TTC549 (cell line): ENCODE data around the gene STOM.
"Not testable (repeated sequence)": the region's sequence is repeated elsewhere in the genome, so short reads cannot be mapped to it uniquely, and the experiment has no call there.

Source experiments
- FAIRE-seq: peaks from 2 replicates; lab custom pipeline; 2012; peaks lifted over from hg19 to GRCh38; lab: Jason Lieb, UNC

The STOM gene

GRCh38 chr9:121369595-121370265, at the start of gene STOM:
Gene STOM, minus strand, starts transcription at chr9:121370250. Its CDS starts 63 bp downstream, at chr9:121370187.
- FAIRE-seq, result no peak

GRCh38 chr9:121411993-121412392, 41.9 kb upstream of the STOM start:
- FAIRE-seq, result no peak

- no peak for FAIRE-seq
Observed at GRCh38 chr9:121405899-121406298, 35.8 kb upstream of the STOM start.

GRCh38 chr9:121404906-121405305, 34.9 kb upstream of the STOM start:
- no peak for FAIRE-seq

GRCh38 chr9:121399883-121400607, 30.0 kb upstream of the STOM start:
- FAIRE-seq, result peak; percentile 93

GRCh38 chr9:121399126-121399882, 29.3 kb upstream of the STOM start:
- FAIRE-seq, result no peak

GRCh38 chr9:121398374-121398773, 28.3 kb upstream of the STOM start:
- no peak for FAIRE-seq

GRCh38 chr9:121397277-121397676, 27.2 kb upstream of the STOM start:
- not testable (repeated sequence) for FAIRE-seq

GRCh38 chr9:121395558-121395957, 25.5 kb upstream of the STOM start:
- no peak for FAIRE-seq

GRCh38 chr9:121394292-121394691, 24.2 kb upstream of the STOM start:
- no peak for FAIRE-seq

GRCh38 chr9:121393318-121393717, 23.3 kb upstream of the STOM start:
- no peak for FAIRE-seq

GRCh38 chr9:121390372-121390771, 20.3 kb upstream of the STOM start:
- FAIRE-seq, result no peak

- FAIRE-seq, result no peak
Observed at GRCh38 chr9:121388140-121388905, 18.3 kb upstream of the STOM start.

- no peak for FAIRE-seq
Observed at GRCh38 chr9:121386442-121387175, 16.6 kb upstream of the STOM start.

- no peak for FAIRE-seq
Observed at GRCh38 chr9:121383715-121384114, 13.7 kb upstream of the STOM start.

- FAIRE-seq, result no peak
Observed at GRCh38 chr9:121380846-121381245, 10.8 kb upstream of the STOM start.

- peak; percentile 78 for FAIRE-seq
Observed at GRCh38 chr9:121376214-121376830, 6.3 kb upstream of the STOM start.

- FAIRE-seq, result no peak
Observed at GRCh38 chr9:121373011-121373729, 3.1 kb upstream of the STOM start.

- no peak for FAIRE-seq
Observed at GRCh38 chr9:121372239-121373010, 2.4 kb upstream of the STOM start.
